CD14-positive monocyte (primary cell): ENCODE results near the gene GRIK4. TPM values are rescaled to one million over a fixed set of nuclear protein-coding genes. Genes with fewer than 3 reads are reported as not detected.
A peak's percentile ranks its signal among the peaks of the same experiment; 100 is the strongest.

ENCODE experiments used
- DNase-seq, 3 donors: peaks; one replicate each; pipeline ENCODE4 v3.0.0-alpha.2; 2011 to 2022
- H2AFZ ChIP-seq: 2 replicates; pipeline ENCODE4 v1.6.0; 2012; ENCODE audit warnings: mild to moderate bottlenecking, low read depth, low read length, inconsistent platforms; ENCODE audit not compliant: insufficient read depth, poor library complexity, severe bottlenecking
- H3K27ac ChIP-seq, 2 donors: 1 replicate in 1 of 2; 2 replicates in 1 of 2; pipeline ENCODE4 v1.5.1; 2012 to 2013; ENCODE audit warnings: low read length in 2 of 2, control low read depth in 1 of 2, inconsistent platforms in 1 of 2, low read depth in 1 of 2, mild to moderate bottlenecking in 1 of 2
- H3K27me3 ChIP-seq, 2 donors: one replicate each; pipeline versions ENCODE4 v1.6.0 to v1.6.1; 2011 to 2013; ENCODE audit warnings: low read length in 2 of 2; ENCODE audit not compliant: control insufficient read depth in 2 of 2, insufficient read depth in 2 of 2
- H3K36me3 ChIP-seq, 2 donors: replicated peaks in 1 of 2; 1 replicate in 1 of 2; 2 replicates in 1 of 2; pipeline versions ENCODE4 v1.5.1 to v1.6.1; 2012 to 2013; ENCODE audit warnings: low read length in 2 of 2, control low read depth in 1 of 2, inconsistent platforms in 1 of 2, mild to moderate bottlenecking in 1 of 2; ENCODE audit not compliant: insufficient read depth in 2 of 2, control insufficient read depth in 1 of 2
- H3K4me1 ChIP-seq, 2 donors: 1 replicate in 1 of 2; 2 replicates in 1 of 2; pipeline versions ENCODE4 v1.5.1 to v1.6.1; 2012 to 2013; ENCODE audit warnings: low read length in 2 of 2, control low read depth in 1 of 2, inconsistent platforms in 1 of 2, mild to moderate bottlenecking in 1 of 2, moderate library complexity in 1 of 2; ENCODE audit not compliant: insufficient read depth in 2 of 2, control insufficient read depth in 1 of 2
- H3K4me2 ChIP-seq: replicated peaks from 2 replicates; pipeline ENCODE3; 2012; ENCODE audit warnings: low read length, moderate library complexity, mild to moderate bottlenecking; ENCODE audit not compliant: poor library complexity, severe bottlenecking; ENCODE audit errors: extremely low read depth
- H3K4me3 ChIP-seq, 3 experiments: fragments of 200-600 bp in 1 of 3; sonication (generic) in 1 of 3; replicated peaks in 1 of 3; 1 replicate in 2 of 3; 2 replicates in 1 of 3; pipeline ENCODE4 v1.5.1; 2011 to 2013; ENCODE audit warnings: low read length in 3 of 3, mild to moderate bottlenecking in 3 of 3, control low read depth in 2 of 3, low read depth in 2 of 3, inconsistent platforms in 1 of 3, moderate library complexity in 1 of 3
- H3K79me2 ChIP-seq: 2 replicates; pipeline ENCODE4 v1.6.0; 2012; ENCODE audit warnings: mild to moderate bottlenecking, control low read depth, inconsistent platforms, low read length, moderate library complexity; ENCODE audit not compliant: insufficient read depth
- H3K9ac ChIP-seq: 2 replicates; pipeline ENCODE4 v1.6.0; 2017; ENCODE audit warnings: low read length, mild to moderate bottlenecking; ENCODE audit not compliant: insufficient read depth, poor library complexity, severe bottlenecking
- H3K9me3 ChIP-seq, 2 donors: replicated peaks in 1 of 2; 1 replicate in 1 of 2; 2 replicates in 1 of 2; pipeline versions ENCODE4 v1.5.1 to v1.6.1; 2012 to 2013; ENCODE audit warnings: low read length in 2 of 2, control low read depth in 1 of 2; ENCODE audit not compliant: control insufficient read depth in 1 of 2, insufficient read depth in 1 of 2
- H4K20me1 ChIP-seq: 2 replicates; pipeline ENCODE4 v1.6.0; 2012; ENCODE audit warnings: mild to moderate bottlenecking, low read length, control low read depth, moderate library complexity; ENCODE audit not compliant: insufficient read depth
- H3K27ac Mint-ChIP-seq, 7 donors: one replicate each; pipeline ENCODE4 v1.8.0; 2020; ENCODE audit warnings: mild to moderate bottlenecking in 7 of 7, mixed read lengths in 7 of 7, moderate library complexity in 6 of 7, inconsistent platforms in 2 of 7
- H3K27me3 Mint-ChIP-seq, 3 donors: one replicate each; pipeline ENCODE4 v1.8.0; 2021 to 2022; ENCODE audit warnings: low read depth in 3 of 3, mild to moderate bottlenecking in 3 of 3, mixed read lengths in 3 of 3, moderate library complexity in 3 of 3, inconsistent platforms in 1 of 3
- H3K36me3 Mint-ChIP-seq, 2 donors: one replicate each; pipeline ENCODE4 v1.8.0; 2020; ENCODE audit warnings: mixed read lengths in 2 of 2, inconsistent platforms in 1 of 2, mild to moderate bottlenecking in 1 of 2
- H3K4me1 Mint-ChIP-seq: one replicate; pipeline ENCODE4 v1.8.0; 2020; ENCODE audit warnings: mild to moderate bottlenecking, mixed read lengths
- H3K4me3 Mint-ChIP-seq, 2 donors: one replicate each; pipeline ENCODE4 v1.8.0; 2020; ENCODE audit warnings: mild to moderate bottlenecking in 2 of 2, mixed read lengths in 2 of 2, moderate library complexity in 1 of 2
- H3K9me3 Mint-ChIP-seq, 7 donors: one replicate each; pipeline ENCODE4 v1.8.0; 2020 to 2022; ENCODE audit warnings: mixed read lengths in 7 of 7, mild to moderate bottlenecking in 6 of 7, moderate library complexity in 6 of 7, inconsistent platforms in 2 of 7
- WGBS: methylation state at CpG from one replicate; pipeline ENCODE4 v1.1.5; 2013; ENCODE audit warnings: missing lambda C conversion rate; ENCODE audit not compliant: insufficient coverage; 5-methylcytosine and 5-hydroxymethylcytosine counted together
- intact Hi-C, 2 donors: fragments of 100-400 bp; cut with micrococcal nuclease; formaldehyde crosslinking; loops; one replicate each; pipeline versions ENCODE4 v1.15.0 to v1.15.1; 2023
- polyA plus RNA-seq, 3 donors: library from polyadenylated mRNA; depleted of rRNA in 1 of 3; unstranded in 2 of 3; stranded (reverse) in 1 of 3; fragments of 300-500 nt in 2 of 3; fragments of >200 nt in 1 of 3; fragmentation: Illumina TruSeq in 2 of 3; gene quantifications; 1 replicate in 2 of 3; 2 replicates in 1 of 3; pipeline ENCODE4 v1.2.3, GENCODE V29; 2012 to 2021
- TF ChIP-seq, protein P1 (sequence below): fragments of 200-600 bp; IDR thresholded peaks from one replicate; pipeline ENCODE4 v1.8.0; 2022; ENCODE audit warnings: antibody characterized with exemption, mild to moderate bottlenecking

GRIK4 gene
- polyA plus RNA-seq, 3 donors: not detected

DNA sequence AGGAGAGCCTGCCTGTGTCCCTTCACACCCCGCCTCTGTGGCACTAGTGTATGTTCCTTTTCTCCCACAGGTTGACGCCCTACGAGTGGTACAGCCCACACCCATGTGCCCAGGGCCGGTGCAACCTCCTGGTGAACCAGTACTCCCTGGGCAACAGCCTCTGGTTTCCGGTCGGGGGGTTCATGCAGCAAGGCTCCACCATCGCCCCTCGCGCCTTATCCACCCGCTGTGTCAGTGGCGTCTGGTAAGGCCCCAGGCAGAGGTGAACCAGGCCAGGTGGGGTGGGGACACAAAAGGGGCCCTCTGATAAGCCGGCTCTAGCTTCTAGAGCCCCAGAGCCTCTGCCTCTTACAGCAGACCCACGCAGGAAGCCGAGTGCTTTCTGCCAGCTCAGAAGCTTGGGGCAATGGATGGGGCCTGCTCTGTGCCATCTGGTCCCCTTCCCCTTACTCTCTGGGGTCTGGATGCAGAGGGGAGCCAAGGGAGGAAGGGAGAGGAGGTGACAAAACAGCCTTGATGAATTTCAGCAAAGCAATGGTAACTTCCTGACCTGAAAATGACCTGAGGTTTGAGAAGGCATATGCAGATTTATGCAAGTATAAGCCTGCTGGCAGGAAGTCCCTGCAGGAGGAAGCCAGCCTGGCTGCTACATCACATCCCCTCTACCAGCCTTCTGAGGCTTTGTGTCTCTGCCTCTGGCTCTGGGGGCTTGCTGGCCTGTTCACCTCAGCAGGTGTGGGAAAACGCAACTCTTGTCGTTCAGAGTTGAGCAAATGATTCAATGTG lies 445.4 kb downstream of the GRIK4 start:
- intact Hi-C loops: no loop called here
- no peak overlapping the region for H3K9ac ChIP-seq
- H2AFZ ChIP-seq: peak overlapping the region; percentile 19
- H3K4me2 ChIP-seq: no peak overlapping the region
- no peaks in the 10 kb centered on the region for H3K79me2 ChIP-seq
- no peak overlapping the region for H3K4me3 ChIP-seq
- no peak overlapping the region for H3K27ac ChIP-seq
- H3K27me3 Mint-ChIP-seq: peaks cover 1 to 13% (median 12%) of the 10 kb centered on the region in 3 donors
- no peaks in the 10 kb centered on the region for H3K9me3 Mint-ChIP-seq
- H3K4me3 Mint-ChIP-seq: no peak overlapping the region
- no peaks in the 10 kb centered on the region for H3K9me3 ChIP-seq
- H3K27me3 ChIP-seq: peaks cover 0 to 2% of the 10 kb centered on the region in 2 donors
- 90% methylated on average over 12 of the region's 16 CpGs for WGBS
- no peaks in the 10 kb centered on the region for H3K36me3 ChIP-seq
- DNase-seq: no peak
- peak overlapping the region in 1 of 7 donors; percentile 57 for H3K27ac Mint-ChIP-seq
- no peaks in the 10 kb centered on the region for H4K20me1 ChIP-seq
- no peaks in the 10 kb centered on the region for H3K36me3 Mint-ChIP-seq
- TF ChIP-seq, protein P1, sequence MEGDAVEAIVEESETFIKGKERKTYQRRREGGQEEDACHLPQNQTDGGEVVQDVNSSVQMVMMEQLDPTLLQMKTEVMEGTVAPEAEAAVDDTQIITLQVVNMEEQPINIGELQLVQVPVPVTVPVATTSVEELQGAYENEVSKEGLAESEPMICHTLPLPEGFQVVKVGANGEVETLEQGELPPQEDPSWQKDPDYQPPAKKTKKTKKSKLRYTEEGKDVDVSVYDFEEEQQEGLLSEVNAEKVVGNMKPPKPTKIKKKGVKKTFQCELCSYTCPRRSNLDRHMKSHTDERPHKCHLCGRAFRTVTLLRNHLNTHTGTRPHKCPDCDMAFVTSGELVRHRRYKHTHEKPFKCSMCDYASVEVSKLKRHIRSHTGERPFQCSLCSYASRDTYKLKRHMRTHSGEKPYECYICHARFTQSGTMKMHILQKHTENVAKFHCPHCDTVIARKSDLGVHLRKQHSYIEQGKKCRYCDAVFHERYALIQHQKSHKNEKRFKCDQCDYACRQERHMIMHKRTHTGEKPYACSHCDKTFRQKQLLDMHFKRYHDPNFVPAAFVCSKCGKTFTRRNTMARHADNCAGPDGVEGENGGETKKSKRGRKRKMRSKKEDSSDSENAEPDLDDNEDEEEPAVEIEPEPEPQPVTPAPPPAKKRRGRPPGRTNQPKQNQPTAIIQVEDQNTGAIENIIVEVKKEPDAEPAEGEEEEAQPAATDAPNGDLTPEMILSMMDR: no peak
- peaks cover 17% of the 10 kb centered on the region for H3K4me1 Mint-ChIP-seq
- peaks cover 15 to 19% of the 10 kb centered on the region in 2 donors for H3K4me1 ChIP-seq

DNA sequence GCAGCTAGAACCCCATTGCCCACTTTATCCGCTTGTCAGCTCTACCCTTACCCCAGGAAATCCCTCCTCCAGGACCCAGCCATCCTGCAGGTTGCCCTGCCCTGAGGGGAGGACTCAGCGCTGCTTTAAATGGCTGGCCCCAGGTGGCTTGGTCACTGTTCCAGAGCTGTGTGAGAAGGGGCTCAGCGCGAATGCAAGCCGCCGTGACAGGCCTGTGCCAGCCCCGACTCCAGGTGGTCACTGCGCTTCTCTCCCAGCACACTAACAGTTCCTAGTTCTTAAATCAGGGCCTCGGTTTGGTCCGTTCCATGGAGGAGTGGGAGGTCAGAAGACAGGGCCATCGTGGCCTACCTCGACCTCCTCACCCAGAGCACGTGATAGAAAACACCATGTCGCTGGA lies 446.6 kb downstream of the GRIK4 start:
- Histone ChIP-seq H3K27ac (no peak overlapping the region), H3K9ac (no peak overlapping the region), H2AFZ (no peak overlapping the region), H3K9me3 (no peaks in the 10 kb centered on the region), H3K4me3 (no peak overlapping the region), H3K79me2 (no peaks in the 10 kb centered on the region), H3K4me1 (peaks cover 10 to 13% of the 10 kb centered on the region in 2 donors), H3K4me2 (no peak overlapping the region), H3K27me3 (no peaks in the 10 kb centered on the region), H4K20me1 (no peaks in the 10 kb centered on the region), H3K36me3 (no peaks in the 10 kb centered on the region)
- no peak for DNase-seq
- no peaks in the 10 kb centered on the region for H3K36me3 Mint-ChIP-seq
- H3K4me3 Mint-ChIP-seq: no peak overlapping the region
- H3K4me1 Mint-ChIP-seq: peaks cover 9% of the 10 kb centered on the region
- intact Hi-C loops: no loop called here
- H3K27me3 Mint-ChIP-seq: peaks cover 1 to 8% (median 6%) of the 10 kb centered on the region in 3 donors
- no peak overlapping the region for H3K27ac Mint-ChIP-seq
- WGBS: 97% methylated on average over 6 of the region's 14 CpGs
- no peaks in the 10 kb centered on the region for H3K9me3 Mint-ChIP-seq
- TF ChIP-seq, protein P1: no peak
